ENCODE data around the gene CYP4F22. TPM values are rescaled to one million over a fixed set of nuclear protein-coding genes. Genes with fewer than 3 reads are reported as not detected.

CYP4F22 gene
- not detected in 2 replicates for total RNA-seq

DNA sequence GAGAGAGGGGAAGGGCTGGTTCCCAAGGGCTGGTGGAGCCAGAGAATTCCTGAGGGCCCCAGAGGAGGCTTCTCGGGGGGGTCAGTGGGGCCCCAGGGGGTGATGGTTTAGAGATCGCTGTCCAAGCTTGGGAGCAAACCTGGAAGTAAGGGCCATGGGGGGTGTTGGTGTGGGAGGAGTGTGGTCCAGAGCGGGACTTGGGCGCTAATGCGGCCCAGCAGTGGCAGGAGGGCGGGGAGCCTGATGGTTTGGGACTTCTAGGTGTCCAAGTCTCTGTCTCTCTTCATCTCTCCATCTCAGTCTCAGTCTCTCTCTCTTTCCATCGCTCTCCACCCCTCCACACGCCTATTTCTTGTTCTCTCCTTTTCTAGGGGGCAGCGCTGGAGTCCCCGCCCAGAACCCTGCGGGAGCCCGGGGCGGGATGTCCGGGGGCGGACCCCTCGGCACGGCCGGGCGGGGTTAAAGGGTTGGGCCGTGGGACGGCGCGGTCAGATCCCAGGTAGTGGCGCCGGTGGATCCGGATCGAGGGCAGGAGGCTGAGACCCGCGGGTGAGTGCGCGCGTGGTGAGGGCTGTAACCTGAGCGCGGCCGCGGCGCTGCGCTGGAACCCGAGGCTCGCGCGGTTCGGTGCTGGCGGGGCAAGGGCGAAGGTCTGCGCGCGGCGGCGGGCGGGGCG is at the start of gene CYP4F22:
Gene CYP4F22 (plus strand): TSS at position 491 of the 676 bp plus-strand sequence. CDS start 16,812 bp downstream, outside the sequence.

DNA sequence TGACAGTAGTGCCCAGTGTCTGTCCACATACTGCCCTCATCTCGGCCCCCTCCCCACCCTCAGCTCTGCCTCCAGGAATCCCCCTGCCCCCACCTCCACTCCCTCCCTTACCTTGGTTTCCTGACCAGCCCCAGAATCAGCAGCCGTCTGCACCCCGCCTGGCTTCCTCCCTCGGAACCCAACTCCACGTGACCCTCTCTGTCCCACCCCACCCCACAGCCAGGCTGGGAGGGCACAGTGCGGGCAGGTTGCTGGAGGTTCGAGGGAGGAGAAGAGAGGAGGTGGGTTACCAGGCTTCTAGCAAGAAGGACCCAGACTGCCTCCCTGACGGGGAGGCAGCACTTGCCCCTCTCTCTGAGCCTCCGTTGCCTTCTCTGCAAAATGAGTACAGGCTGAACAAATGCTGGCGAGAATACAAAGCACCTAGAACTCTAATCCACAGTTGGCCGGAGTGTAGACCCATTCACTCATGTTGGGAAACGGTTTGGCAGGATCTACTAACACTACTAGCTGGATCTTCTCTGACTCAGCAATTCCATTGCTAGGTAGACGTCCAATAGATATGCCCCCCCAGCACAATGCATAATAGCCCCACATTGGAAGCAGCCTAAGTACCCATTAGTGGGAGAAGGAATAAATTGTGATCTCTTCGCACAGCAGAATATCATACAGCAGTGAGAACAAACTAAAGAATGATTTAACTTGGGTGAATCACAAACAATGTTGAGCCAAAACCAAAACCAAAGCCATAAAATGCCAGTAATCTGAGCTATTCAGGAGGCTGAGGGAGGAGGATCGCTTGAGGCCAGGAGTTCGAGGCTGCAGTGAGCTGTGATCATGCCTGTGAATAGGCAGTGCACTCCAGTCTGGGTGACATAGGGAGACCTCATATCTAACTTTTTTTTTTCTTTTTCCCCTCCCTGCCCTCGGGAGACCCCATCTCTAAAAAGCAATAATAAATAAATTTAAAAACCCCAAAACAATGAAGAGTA is 43.6 kb upstream of the CYP4F22 start, which contains the start of gene RASAL3:
Gene RASAL3 (minus strand): TSS at position 151 of the 992 bp plus-strand sequence. CDS start 186 bp downstream, outside the sequence.

DNA sequence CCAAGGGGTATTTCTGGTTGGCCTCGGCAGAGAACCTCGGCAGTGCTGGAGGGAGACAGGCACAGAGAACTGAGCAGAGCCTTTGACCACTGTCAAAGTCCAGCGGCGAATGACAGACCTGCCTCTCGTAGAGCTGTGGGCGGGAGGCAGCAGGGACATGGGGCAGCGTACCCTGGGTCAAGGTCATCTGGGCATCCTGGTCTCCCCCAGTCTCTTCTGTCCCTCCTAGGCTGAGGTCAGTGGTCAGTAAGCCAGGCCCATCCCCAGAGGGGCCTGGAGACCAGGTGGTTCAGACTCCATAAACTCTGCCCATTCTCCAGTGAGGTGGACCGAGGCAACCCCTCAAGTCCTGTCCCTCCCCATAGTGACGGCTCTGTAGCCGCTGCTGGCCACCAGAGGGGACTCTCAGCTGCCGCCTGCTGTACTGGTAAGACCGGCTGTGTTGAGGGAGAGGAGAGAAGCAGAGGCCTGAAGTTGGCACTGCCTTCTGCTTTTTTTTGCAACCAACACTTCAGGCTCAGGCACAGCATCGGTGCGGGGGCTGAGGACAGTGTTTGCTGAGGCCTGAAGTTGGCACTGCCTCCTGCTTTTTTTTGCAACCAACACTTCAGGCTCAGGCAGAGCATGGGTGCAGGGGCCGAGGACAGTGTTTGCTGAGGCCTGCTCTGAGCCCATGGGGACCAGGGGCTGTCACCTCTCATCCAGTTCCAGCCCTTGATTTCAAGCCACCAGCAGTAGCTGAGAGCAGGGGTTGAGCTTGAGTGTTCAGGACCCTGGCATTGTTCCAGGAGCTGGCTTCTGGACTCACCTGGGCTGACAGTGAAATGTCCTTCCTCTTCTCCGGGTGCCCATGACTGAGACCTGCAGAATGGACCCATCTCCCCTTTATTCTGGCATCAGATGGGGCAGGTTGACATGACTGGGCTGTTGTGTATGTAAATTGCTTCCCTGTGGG is 28.7 kb upstream of the CYP4F22 start, which contains the start of gene PGLYRP2:
Gene PGLYRP2 (minus strand): TSS at position 111 of the 955 bp plus-strand sequence. CDS start 130 bp downstream, outside the sequence.

Other genes starting within 250 kb of the CYP4F22 start
- 32.6 and 39.8 TPM in 2 replicates for gene BRD4, start 176.0 kb upstream of the CYP4F22 start, total RNA-seq
- 19.7 and 23.5 TPM in 2 replicates for gene AKAP8, start 128.7 kb upstream of the CYP4F22 start, total RNA-seq
- 64.3 and 75.6 TPM in 2 replicates for gene AKAP8L, start 89.5 kb upstream of the CYP4F22 start, total RNA-seq
- gene WIZ, start 58.6 kb upstream of the CYP4F22 start, total RNA-seq: 11.2 TPM in 2 replicates
- gene RASAL3, start 44.0 kb upstream of the CYP4F22 start, total RNA-seq: not detected in 2 replicates
- gene PGLYRP2, start 29.0 kb upstream of the CYP4F22 start, total RNA-seq: not detected in 2 replicates
- not detected in 2 replicates for gene CYP4F8, start 106.7 kb downstream of the CYP4F22 start, total RNA-seq
- not detected in 2 replicates for gene CYP4F3, start 132.4 kb downstream of the CYP4F22 start, total RNA-seq
- gene CYP4F12, start 164.6 kb downstream of the CYP4F22 start, total RNA-seq: not detected in 2 replicates
- gene OR10H2, start 219.5 kb downstream of the CYP4F22 start, total RNA-seq: not detected in 2 replicates
- not detected in 2 replicates for gene OR10H3, start 229.5 kb downstream of the CYP4F22 start, total RNA-seq

Measured in placental pericyte (primary cell).